ENCODE measurements around the gene ANKDD1A.

DNA sequence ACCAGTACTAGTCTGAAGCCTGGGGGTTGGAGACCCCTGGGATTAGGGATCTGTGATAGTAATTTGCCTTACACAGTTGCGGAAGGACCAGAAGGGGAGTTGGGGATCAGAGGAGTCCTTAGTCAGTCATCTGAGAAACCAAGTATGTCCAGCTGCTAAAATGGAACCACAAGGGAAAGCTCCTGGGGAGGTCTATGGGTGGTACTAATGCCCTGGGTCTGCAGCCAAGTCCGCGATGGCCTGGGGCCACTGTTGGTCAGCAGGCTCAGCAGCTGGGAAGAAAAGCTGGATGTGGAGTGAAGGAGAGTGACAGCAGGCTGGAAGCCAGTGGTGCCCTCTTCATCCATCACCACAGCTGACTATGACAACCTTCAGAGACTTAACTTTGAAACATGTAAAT is 2.2 kb upstream of the ANKDD1A start:
- TF ChIP-seq, protein P1, sequence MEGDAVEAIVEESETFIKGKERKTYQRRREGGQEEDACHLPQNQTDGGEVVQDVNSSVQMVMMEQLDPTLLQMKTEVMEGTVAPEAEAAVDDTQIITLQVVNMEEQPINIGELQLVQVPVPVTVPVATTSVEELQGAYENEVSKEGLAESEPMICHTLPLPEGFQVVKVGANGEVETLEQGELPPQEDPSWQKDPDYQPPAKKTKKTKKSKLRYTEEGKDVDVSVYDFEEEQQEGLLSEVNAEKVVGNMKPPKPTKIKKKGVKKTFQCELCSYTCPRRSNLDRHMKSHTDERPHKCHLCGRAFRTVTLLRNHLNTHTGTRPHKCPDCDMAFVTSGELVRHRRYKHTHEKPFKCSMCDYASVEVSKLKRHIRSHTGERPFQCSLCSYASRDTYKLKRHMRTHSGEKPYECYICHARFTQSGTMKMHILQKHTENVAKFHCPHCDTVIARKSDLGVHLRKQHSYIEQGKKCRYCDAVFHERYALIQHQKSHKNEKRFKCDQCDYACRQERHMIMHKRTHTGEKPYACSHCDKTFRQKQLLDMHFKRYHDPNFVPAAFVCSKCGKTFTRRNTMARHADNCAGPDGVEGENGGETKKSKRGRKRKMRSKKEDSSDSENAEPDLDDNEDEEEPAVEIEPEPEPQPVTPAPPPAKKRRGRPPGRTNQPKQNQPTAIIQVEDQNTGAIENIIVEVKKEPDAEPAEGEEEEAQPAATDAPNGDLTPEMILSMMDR (IDR thresholded peaks at IDR 0.05) = no peak
- no peak for TF ChIP-seq POLR2A (IDR thresholded peaks at IDR 0.05)

Data from testis (tissue), 2 donors.